ENCODE results near the gene PAH. TPM values are rescaled to one million over a fixed set of nuclear protein-coding genes. Genes with fewer than 3 reads are reported as not detected.

The PAH gene
- polyA plus RNA-seq, 1 of the 3 experiments (the other 2 are of a cell fraction) = not detected

- CTCF ChIA-PET = no interaction called here
- no peak overlapping the region for H3K4me3 ChIP-seq (ENCODE audit: low read depth in 2 of 2, low read length in 1 of 2)
- POLR2A ChIA-PET = no interaction called here
Measured at GRCh38 chr12:102966200-102966863, 49.3 kb upstream of the PAH start.

More at GRCh38 chr12:102966200-102966863, 49.3 kb upstream of the PAH start:
- H3K4me2 ChIP-seq = no peak overlapping the region
- peaks cover 0 to 4% of the 10 kb centered on the region in 2 experiments; a peak in 1 of 4 replicates for H3K4me1 ChIP-seq (ENCODE audit: control insufficient read depth in 1 of 2, insufficient read depth in 2 of 2, low read depth in 1 of 2, low read length in 1 of 2)
- H3K27me3 ChIP-seq (ENCODE audit: insufficient read depth) = no peaks in the 10 kb centered on the region
- no peaks in the 10 kb centered on the region for H4K20me1 ChIP-seq (ENCODE audit: insufficient read depth)
- DNase-seq = no peak
- no peak overlapping the region for H2AFZ ChIP-seq (ENCODE audit: low read depth)
- H3K36me3 ChIP-seq (replicated peaks in 1 of 2; ENCODE audit: control insufficient read depth in 1 of 2, insufficient read depth in 2 of 2, low read length in 1 of 2) = no peaks in the 10 kb centered on the region
- no peaks in the 10 kb centered on the region for H3K9me3 ChIP-seq
- no peaks in the 10 kb centered on the region for H3F3A ChIP-seq (replicated peaks; ENCODE audit: insufficient read depth)
- H3K27ac ChIP-seq (ENCODE audit: low read depth in 2 of 2, low read length in 1 of 2) = no peak overlapping the region
- H3K9ac ChIP-seq = no peak overlapping the region
- TF ChIP-seq CHD2 (IDR thresholded peaks at IDR 0.05; ENCODE audit: low read length, partially characterized antibody) (no peak), IRF3 (IDR thresholded peaks at IDR 0.05; ENCODE audit: low read depth, low read length) (no peak), ZBTB33 (IDR thresholded peaks at IDR 0.05; ENCODE audit: borderline replicate concordance, low read depth) (no peak), EP300 (IDR thresholded peaks at IDR 0.05; ENCODE audit: borderline replicate concordance in 1 of 2, low read depth in 1 of 2, low read length in 1 of 2) (no peak), YY1 (IDR thresholded peaks at IDR 0.05; ENCODE audit: low read depth) (no peak), TAF1 (IDR thresholded peaks at IDR 0.05; ENCODE audit: borderline replicate concordance, low read depth, low read length) (no peak), FOXM1 (IDR thresholded peaks at IDR 0.05; ENCODE audit: low read depth) (no peak), TEAD4 (IDR thresholded peaks at IDR 0.05; ENCODE audit: borderline replicate concordance, insufficient read depth) (no peak)
- TF ChIP-seq, protein P1, sequence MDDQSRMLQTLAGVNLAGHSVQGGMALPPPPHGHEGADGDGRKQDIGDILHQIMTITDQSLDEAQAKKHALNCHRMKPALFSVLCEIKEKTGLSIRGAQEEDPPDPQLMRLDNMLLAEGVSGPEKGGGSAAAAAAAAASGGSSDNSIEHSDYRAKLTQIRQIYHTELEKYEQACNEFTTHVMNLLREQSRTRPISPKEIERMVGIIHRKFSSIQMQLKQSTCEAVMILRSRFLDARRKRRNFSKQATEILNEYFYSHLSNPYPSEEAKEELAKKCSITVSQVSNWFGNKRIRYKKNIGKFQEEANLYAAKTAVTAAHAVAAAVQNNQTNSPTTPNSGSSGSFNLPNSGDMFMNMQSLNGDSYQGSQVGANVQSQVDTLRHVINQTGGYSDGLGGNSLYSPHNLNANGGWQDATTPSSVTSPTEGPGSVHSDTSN (IDR thresholded peaks at IDR 0.05) = no peak
- TF ChIP-seq, protein P2, sequence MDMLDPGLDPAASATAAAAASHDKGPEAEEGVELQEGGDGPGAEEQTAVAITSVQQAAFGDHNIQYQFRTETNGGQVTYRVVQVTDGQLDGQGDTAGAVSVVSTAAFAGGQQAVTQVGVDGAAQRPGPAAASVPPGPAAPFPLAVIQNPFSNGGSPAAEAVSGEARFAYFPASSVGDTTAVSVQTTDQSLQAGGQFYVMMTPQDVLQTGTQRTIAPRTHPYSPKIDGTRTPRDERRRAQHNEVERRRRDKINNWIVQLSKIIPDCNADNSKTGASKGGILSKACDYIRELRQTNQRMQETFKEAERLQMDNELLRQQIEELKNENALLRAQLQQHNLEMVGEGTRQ (IDR thresholded peaks at IDR 0.05; ENCODE audit: borderline replicate concordance, low read depth, low read length) = no peak
- H3K79me2 ChIP-seq (ENCODE audit: insufficient read depth) = no peaks in the 10 kb centered on the region
- 42% methylated on average over 12 of the region's 12 CpGs for WGBS (ENCODE audit: low lambda C conversion rate)
- no peaks in the 10 kb centered on the region for H3K9me2 ChIP-seq

Measured in SK-N-SH (cell line).